Stimulated activated CD4-positive, alpha-beta T cell treated with anti-CD3 and anti-CD28 coated beads, Interleukin-2, amount 100 ng/mL, for 24 hours (primary cell): ENCODE results near the gene USP35.

ENCODE experiments used
- DNase-seq, 2 donors: peaks; one replicate each; pipeline ENCODE4 v3.0.0-alpha.2; 2020

USP35 gene

GRCh38 chr11:78188286-78189173 is at the start of gene USP35, which contains the start of gene KCTD21:
Gene USP35 (plus strand): TSS chr11:78188919. CDS start chr11:78196246, 7,327 bp downstream.
Gene KCTD21 (minus strand): TSS chr11:78188626. CDS start chr11:78174554, 14,072 bp downstream.
- peak; percentile 92 to 93 for DNase-seq

GRCh38 chr11:78139422-78140391 is 49.0 kb upstream of the USP35 start, which contains the start of gene ALG8:
Gene ALG8 (minus strand): TSS chr11:78139626. CDS start chr11:78139588, 38 bp downstream.
- DNase-seq, result peak; percentile 97 to 98

GRCh38 chr11:78140392-78141077 is 48.2 kb upstream of the USP35 start:
- peak in 1 of 2 donors; percentile 8 for DNase-seq

- DNase-seq, result no peak
Observed at GRCh38 chr11:78145511-78146025, 43.2 kb upstream of the USP35 start.

GRCh38 chr11:78147807-78148206 is 40.9 kb upstream of the USP35 start:
- DNase-seq, result no peak

- no peak for DNase-seq
Observed at GRCh38 chr11:78149646-78150045, 39.1 kb upstream of the USP35 start.

- no peak for DNase-seq
Observed at GRCh38 chr11:78150346-78150745, 38.4 kb upstream of the USP35 start.

GRCh38 chr11:78150754-78151153 is 38.0 kb upstream of the USP35 start:
- DNase-seq, result no peak

GRCh38 chr11:78151804-78152203 is 36.9 kb upstream of the USP35 start:
- DNase-seq, result no peak

GRCh38 chr11:78156127-78156844 is 32.4 kb upstream of the USP35 start:
- DNase-seq, result no peak

GRCh38 chr11:78158987-78159652 is 29.6 kb upstream of the USP35 start:
- no peak for DNase-seq

GRCh38 chr11:78160557-78160956 is 28.2 kb upstream of the USP35 start:
- no peak for DNase-seq

GRCh38 chr11:78161346-78161745 is 27.4 kb upstream of the USP35 start:
- no peak for DNase-seq

- no peak for DNase-seq
Observed at GRCh38 chr11:78161962-78162371, 26.8 kb upstream of the USP35 start.

GRCh38 chr11:78163828-78164227 is 24.9 kb upstream of the USP35 start:
- DNase-seq, result no peak

- DNase-seq, result no peak
Observed at GRCh38 chr11:78164471-78164870, 24.2 kb upstream of the USP35 start.

GRCh38 chr11:78166855-78167469 is 21.8 kb upstream of the USP35 start:
- no peak for DNase-seq

- no peak for DNase-seq
Observed at GRCh38 chr11:78168539-78169477, 19.9 kb upstream of the USP35 start.

GRCh38 chr11:78170413-78170812 is 18.3 kb upstream of the USP35 start:
- DNase-seq, result no peak
